Central memory CD4-positive, alpha-beta T cell (primary cell): ENCODE data around the gene PRKAG1.
"Not testable (repeated sequence)": the region's sequence is repeated elsewhere in the genome, so short reads cannot be mapped to it uniquely, and the experiment has no call there.

Experiments used
- DNase-seq: peaks from one replicate; pipeline ENCODE4 v3.0.0; 2022
- total RNA-seq, 3 experiments: gene quantifications; one replicate each; lab custom pipeline; 2026; lab: John Stamatoyannopoulos, UW

PRKAG1 gene
- 1.9 to 8.5 (median 3.5) reads per million in 3 experiments for total RNA-seq

GRCh38 chr12:49018261-49019119 lies at the start of gene PRKAG1:
Gene PRKAG1 (minus strand): TSS chr12:49018776. CDS start chr12:49018740, 36 bp downstream.
- peak; percentile 99 for DNase-seq

GRCh38 chr12:49066120-49066519 lies 47.5 kb upstream of the PRKAG1 start:
- DNase-seq = no peak

- no peak for DNase-seq
These were observed 46.2 kb upstream of the PRKAG1 start for GRCh38 chr12:49064767-49065152.

- DNase-seq = not testable (repeated sequence)
These were observed 43.3 kb upstream of the PRKAG1 start for GRCh38 chr12:49061916-49062315.

- DNase-seq = no peak
These were observed 42.6 kb upstream of the PRKAG1 start for GRCh38 chr12:49061157-49061650.

- peak; percentile 88 for DNase-seq
These were observed 41.9 kb upstream of the PRKAG1 start, which contains the start of gene KMT2D for GRCh38 chr12:49060237-49061156. Gene KMT2D (minus strand): TSS chr12:49060794. CDS start chr12:49055324, 5,470 bp downstream.

GRCh38 chr12:49059299-49060171 lies 41.0 kb upstream of the PRKAG1 start:
- no peak for DNase-seq

GRCh38 chr12:49059045-49059298 lies 40.4 kb upstream of the PRKAG1 start:
- no peak for DNase-seq

GRCh38 chr12:49058366-49059044 lies 39.9 kb upstream of the PRKAG1 start:
- no peak for DNase-seq

GRCh38 chr12:49057888-49058287 lies 39.3 kb upstream of the PRKAG1 start:
- DNase-seq = no peak

- peak; percentile 57 for DNase-seq
These were observed 37.6 kb upstream of the PRKAG1 start for GRCh38 chr12:49055978-49056754.

GRCh38 chr12:49055092-49055491 lies 36.5 kb upstream of the PRKAG1 start:
- no peak for DNase-seq

- no peak for DNase-seq
These were observed 35.9 kb upstream of the PRKAG1 start for GRCh38 chr12:49054524-49054923.

GRCh38 chr12:49054096-49054495 lies 35.5 kb upstream of the PRKAG1 start:
- DNase-seq = no peak

- no peak for DNase-seq
These were observed 34.1 kb upstream of the PRKAG1 start for GRCh38 chr12:49052451-49053208.

GRCh38 chr12:49051777-49052438 lies 33.3 kb upstream of the PRKAG1 start:
- no peak for DNase-seq

GRCh38 chr12:49051373-49051764 lies 32.8 kb upstream of the PRKAG1 start:
- no peak for DNase-seq

- no peak for DNase-seq
These were observed 32.2 kb upstream of the PRKAG1 start for GRCh38 chr12:49050507-49051372.
